ENCODE measurements around the gene CYFIP2.

CYFIP2 gene

GRCh38 chr5:157362982-157363381 is 97.1 kb downstream of the CYFIP2 start:
- DNase-seq: no peak

GRCh38 chr5:157365732-157366131 is 99.8 kb downstream of the CYFIP2 start:
- DNase-seq: no peak

GRCh38 chr5:157366741-157367674 is 101.1 kb downstream of the CYFIP2 start:
- DNase-seq: peak; percentile 28

- DNase-seq: peak; percentile 20
Measured at GRCh38 chr5:157369507-157369906, 103.6 kb downstream of the CYFIP2 start.

GRCh38 chr5:157370967-157371366 is 105.0 kb downstream of the CYFIP2 start:
- DNase-seq: no peak

- no peak for DNase-seq
Measured at GRCh38 chr5:157371655-157372471, 105.9 kb downstream of the CYFIP2 start.

GRCh38 chr5:157372472-157372822 is 106.5 kb downstream of the CYFIP2 start:
- DNase-seq: no peak

GRCh38 chr5:157378509-157378908 is 112.6 kb downstream of the CYFIP2 start:
- no peak for DNase-seq

- DNase-seq: no peak
Measured at GRCh38 chr5:157379983-157380382, 114.1 kb downstream of the CYFIP2 start.

GRCh38 chr5:157381746-157382145 is 115.8 kb downstream of the CYFIP2 start:
- DNase-seq: no peak

- no peak for DNase-seq
Measured at GRCh38 chr5:157382996-157383800, 117.3 kb downstream of the CYFIP2 start.

- no peak for DNase-seq
Measured at GRCh38 chr5:157384971-157385709, 119.2 kb downstream of the CYFIP2 start.

- DNase-seq: no peak
Measured at GRCh38 chr5:157387041-157387563, 121.2 kb downstream of the CYFIP2 start.

GRCh38 chr5:157387683-157388093 is 121.8 kb downstream of the CYFIP2 start:
- no peak for DNase-seq

GRCh38 chr5:157388111-157388710 is 122.3 kb downstream of the CYFIP2 start:
- DNase-seq: no peak

GRCh38 chr5:157389103-157389502 is 123.2 kb downstream of the CYFIP2 start:
- DNase-seq: no peak

GRCh38 chr5:157390133-157390532 is 124.2 kb downstream of the CYFIP2 start:
- no peak for DNase-seq

- DNase-seq: no peak
Measured at GRCh38 chr5:157390551-157391297, 124.8 kb downstream of the CYFIP2 start.

- DNase-seq: no peak
Measured at GRCh38 chr5:157398305-157398704, 132.4 kb downstream of the CYFIP2 start.

GRCh38 chr5:157400741-157401495 is 135.0 kb downstream of the CYFIP2 start:
- peak; percentile 15 for DNase-seq
